Epithelial cell of proximal tubule (primary cell): ENCODE measurements around the gene DHDH. TPM values are rescaled to one million over a fixed set of nuclear protein-coding genes. Genes with fewer than 3 reads are reported as not detected.

Experiments
- DNase-seq: peaks from one replicate; pipeline ENCODE4 v3.0.0-alpha.2; 2011; ENCODE audit warnings: low read depth
- H3K4me3 ChIP-seq: 2 replicates; pipeline ENCODE4 v1.5.1; 2011; ENCODE audit warnings: low read depth, mild to moderate bottlenecking, low read length
- total RNA-seq: library from RNA; depleted of rRNA; stranded (reverse); fragments of >200 nt; gene quantifications from 2 replicates; pipeline ENCODE4 v1.2.3, GENCODE V29; 2015
- TF ChIP-seq, protein P1 (sequence below): conservative IDR thresholded peaks from 2 replicates; pipeline ENCODE4 v1.5.1; 2012; ENCODE audit warnings: low read depth, mild to moderate bottlenecking, low read length

The DHDH gene
- total RNA-seq, 1 donor from 2014 or later, result 0.35 TPM

DNA sequence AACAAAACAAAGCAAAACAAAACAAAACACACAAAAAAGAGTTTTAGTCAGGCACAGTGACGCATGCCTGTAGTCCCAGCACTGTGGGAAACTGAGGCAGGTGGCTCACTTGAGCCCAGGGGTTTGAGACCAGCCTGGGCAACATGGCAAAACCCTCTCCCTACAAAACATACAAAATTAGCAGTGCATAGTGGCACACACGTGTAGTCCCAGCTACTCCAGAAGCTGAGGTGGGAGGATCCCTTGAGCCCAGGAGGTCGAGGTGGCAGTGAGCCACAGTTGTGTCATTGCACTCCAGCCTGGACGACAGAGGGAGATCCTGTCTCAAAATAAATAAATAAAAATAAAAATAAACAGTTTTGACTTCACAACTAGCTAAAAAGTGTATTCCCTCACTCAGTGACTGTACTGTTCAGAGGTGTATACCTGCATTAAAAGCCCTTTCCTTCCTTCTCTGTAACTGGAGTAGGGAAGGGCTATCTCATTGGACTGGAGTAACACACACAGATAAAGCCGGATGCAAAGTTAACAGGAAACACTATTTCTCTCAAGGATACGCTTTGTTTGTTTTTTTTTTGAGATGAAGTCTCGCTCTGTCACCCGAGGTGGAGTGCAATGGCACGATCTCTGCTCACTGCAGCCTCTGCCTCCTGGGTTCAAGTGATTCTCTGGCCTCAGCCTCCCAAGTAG lies 17.5 kb downstream of the DHDH start:
- H3K4me3 ChIP-seq, result no peak overlapping the region
- no peak for DNase-seq
- TF ChIP-seq, protein P1, sequence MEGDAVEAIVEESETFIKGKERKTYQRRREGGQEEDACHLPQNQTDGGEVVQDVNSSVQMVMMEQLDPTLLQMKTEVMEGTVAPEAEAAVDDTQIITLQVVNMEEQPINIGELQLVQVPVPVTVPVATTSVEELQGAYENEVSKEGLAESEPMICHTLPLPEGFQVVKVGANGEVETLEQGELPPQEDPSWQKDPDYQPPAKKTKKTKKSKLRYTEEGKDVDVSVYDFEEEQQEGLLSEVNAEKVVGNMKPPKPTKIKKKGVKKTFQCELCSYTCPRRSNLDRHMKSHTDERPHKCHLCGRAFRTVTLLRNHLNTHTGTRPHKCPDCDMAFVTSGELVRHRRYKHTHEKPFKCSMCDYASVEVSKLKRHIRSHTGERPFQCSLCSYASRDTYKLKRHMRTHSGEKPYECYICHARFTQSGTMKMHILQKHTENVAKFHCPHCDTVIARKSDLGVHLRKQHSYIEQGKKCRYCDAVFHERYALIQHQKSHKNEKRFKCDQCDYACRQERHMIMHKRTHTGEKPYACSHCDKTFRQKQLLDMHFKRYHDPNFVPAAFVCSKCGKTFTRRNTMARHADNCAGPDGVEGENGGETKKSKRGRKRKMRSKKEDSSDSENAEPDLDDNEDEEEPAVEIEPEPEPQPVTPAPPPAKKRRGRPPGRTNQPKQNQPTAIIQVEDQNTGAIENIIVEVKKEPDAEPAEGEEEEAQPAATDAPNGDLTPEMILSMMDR, result no peak

DNA sequence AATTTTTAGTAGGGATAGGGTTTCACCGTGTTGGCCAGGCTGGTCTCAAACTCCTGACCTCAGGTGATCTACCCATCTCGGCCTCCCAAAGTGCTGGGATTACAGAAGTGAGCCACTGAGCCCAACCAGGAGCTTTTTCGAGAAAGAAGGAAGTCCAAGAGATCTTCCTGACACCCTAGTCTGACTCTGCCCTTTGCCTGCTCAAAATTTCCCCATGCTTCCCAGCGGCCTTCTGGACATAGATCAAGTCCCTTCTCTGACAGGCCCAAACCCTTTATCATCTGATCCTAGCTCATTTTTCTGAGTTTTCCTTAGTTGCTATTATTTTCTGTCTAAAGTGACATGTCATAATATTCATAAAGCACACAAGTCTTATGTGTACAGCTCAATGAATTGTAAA lies 19.6 kb downstream of the DHDH start:
- H3K4me3 ChIP-seq, result no peak overlapping the region
- TF ChIP-seq, protein P1, result no peak
- DNase-seq, result no peak

DNA sequence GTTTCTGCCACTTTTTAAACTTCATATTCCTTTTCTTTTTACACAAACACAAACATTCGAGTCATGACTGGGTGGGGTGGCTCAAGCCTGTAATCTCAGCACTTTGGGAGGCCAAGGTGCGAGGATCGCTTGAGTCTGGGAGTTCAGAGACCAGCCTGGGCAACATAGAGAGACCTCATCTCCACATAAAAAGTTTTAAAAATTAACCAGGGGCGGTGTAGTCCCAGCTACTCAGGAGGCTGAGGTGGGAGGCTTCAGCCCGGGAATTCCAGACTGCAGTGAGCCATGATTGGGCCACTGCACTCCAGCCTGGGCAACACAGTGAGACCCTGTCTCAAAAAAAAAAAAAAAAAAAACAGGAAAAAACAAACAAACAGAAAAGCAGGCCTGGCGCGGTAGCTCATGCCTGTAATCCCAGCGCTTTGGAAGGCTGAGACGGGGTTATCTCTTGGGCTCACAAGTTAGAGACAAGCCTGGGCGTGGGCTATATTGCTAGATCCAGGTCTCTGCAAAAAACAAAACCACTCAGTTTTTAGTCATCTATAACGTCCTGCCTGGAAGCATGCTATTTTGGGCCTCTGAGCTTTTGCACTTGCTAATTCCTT lies 20.6 kb downstream of the DHDH start:
- peak overlapping the region; percentile 99 for H3K4me3 ChIP-seq
- DNase-seq, result no peak
- TF ChIP-seq, protein P1, result no peak

DNA sequence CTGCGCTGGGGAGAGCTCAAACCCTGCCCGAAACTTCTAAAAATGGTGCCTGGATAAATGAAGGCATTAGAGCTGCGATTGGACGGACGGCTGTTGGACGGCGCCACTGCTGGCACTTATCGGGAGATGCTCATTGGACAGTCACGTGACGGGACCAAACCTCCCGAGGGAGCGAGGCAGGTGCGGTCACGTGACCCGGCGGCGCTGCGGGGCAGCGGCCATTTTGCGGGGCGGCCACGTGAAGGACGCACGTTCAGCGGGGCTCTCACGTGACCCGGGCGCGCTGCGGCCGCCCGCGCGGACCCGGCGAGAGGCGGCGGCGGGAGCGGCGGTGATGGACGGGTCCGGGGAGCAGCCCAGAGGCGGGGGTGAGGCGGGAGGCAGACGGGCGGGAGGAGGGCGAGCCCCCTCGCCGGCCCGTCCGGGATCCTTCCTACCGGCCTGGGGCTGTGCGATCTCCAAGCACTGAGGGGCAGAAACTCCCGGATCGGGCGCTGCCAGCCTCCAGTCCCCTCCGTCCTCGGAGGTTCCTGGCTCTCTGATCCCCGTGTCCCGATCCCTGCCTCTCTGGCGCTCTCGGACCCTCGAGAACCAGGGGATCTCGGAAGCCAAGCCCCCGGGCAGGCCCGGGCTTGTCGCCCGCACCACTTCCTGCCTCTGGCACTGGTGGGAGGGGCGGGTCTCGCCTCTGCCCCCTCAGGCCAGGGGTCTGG lies 21.3 kb downstream of the DHDH start, which contains the start of gene BAX:
BAX (plus strand) TSS at position 281 of the 713 bp plus-strand sequence; CDS start at position 335, 54 bp downstream.
- TF ChIP-seq, protein P1, result no peak
- H3K4me3 ChIP-seq, result peak within 1 kb of the TSS; percentile 99
- DNase-seq, result no peak

DNA sequence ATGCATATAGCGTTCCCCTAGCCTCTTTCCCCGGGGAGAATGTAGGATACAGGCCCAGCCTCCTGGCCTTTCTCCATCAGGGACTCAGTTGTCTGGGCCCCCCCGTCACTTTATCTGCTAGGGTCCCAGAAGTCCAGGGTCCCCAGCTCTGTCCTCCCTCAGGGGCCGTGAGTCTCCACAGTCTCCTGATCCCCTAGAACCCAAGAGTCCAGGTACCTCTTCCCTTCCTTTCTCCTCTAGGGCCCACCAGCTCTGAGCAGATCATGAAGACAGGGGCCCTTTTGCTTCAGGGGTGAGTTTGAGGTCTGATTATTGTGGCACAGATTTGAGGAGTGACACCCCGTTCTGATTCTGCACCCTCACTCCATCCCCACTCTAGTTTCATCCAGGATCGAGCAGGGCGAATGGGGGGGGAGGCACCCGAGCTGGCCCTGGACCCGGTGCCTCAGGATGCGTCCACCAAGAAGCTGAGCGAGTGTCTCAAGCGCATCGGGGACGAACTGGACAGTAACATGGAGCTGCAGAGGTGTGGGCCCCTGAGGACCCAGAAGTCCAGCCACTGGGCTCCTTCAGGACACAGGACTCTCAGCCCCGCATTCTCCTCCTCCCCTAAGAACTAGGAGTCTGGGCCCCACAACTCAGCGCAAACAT lies 21.9 kb downstream of the DHDH start:
- TF ChIP-seq, protein P1, result no peak
- peak overlapping the region; percentile 99 for H3K4me3 ChIP-seq
- DNase-seq, result no peak

DNA sequence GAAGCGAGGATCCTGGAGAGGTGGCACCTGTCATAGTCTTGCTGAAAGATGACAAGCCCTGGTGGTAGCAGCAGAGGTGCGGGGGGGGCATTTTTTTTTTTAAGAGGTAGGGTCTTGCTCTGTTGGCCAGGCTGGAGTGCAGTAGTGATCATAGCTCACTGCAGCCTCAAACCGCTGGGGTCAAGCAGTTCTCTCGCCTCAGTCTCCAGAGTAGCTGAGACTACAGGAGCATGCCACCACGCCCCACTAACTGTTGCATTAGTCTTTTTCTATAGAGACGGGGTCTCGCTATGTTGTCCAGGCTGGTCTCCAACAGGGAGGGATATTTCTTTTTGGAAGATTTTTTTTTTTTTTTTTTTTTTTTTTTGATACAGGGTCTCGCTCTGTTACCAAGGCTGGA lies 24.5 kb downstream of the DHDH start:
- DNase-seq, result no peak
- TF ChIP-seq, protein P1, result no peak
- H3K4me3 ChIP-seq, result no peak overlapping the region
